Measurements from ENCODE around the gene PBRM1. TPM values are rescaled to one million over a fixed set of nuclear protein-coding genes. Genes with fewer than 3 reads are reported as not detected.
A peak's percentile ranks its signal among the peaks of the same experiment; 100 is the strongest.

Gene PBRM1
- total and polyA plus RNA-seq, 8 donors: 6.0 to 130 (median 64.9) TPM

- 3 to 17% (median 4%) methylated on average over 11 to 78 of the region's 78 CpGs for WGBS, 5 donors
- H3K36me3 ChIP-seq: peaks cover 0 to 12% (median 11%) of the 10 kb centered on the region in 4 donors
- H3K27ac ChIP-seq: peak overlapping the region in 4 of 5 donors; percentile 29 to 76 (median 72)
- peak; percentile 32 to 71 for DNase-seq
- intact Hi-C loops (cut with DNase I; ENCODE audit: low total_unique reads): no loop called here
- TF ChIP-seq EP300 (IDR thresholded peaks at IDR 0.05) (no peak), POLR2A (IDR thresholded peaks at IDR 0.05) (no peak), CTCF (IDR thresholded peaks at IDR 0.05) (no peak), POLR2AphosphoS5 (IDR thresholded peaks at IDR 0.05) (no peak)
- peak overlapping the region; percentile 63 to 77 (median 64) for H3K4me3 ChIP-seq
- peaks cover 30 to 71% (median 53%) of the 10 kb centered on the region in 4 donors for H3K4me1 ChIP-seq
- peaks cover 0 to 13% (median 0%) of the 10 kb centered on the region in 3 donors for H3K27me3 ChIP-seq
- no peaks in the 10 kb centered on the region for H3K9me3 ChIP-seq
Measured at GRCh38 chr3:52532838-52533622, 152.7 kb downstream of the PBRM1 start.

GRCh38 chr3:52532517-52532837 is 153.2 kb downstream of the PBRM1 start:
- Histone ChIP-seq H3K4me1 (peaks cover 24 to 65% (median 48%) of the 10 kb centered on the region in 4 donors), H3K9me3 (no peaks in the 10 kb centered on the region), H3K4me3 (peak overlapping the region; percentile 63 to 77 (median 64)), H3K27me3 (peaks cover 0 to 13% (median 0%) of the 10 kb centered on the region in 3 donors), H3K36me3 (peaks cover 0 to 18% (median 16%) of the 10 kb centered on the region in 4 donors), H3K27ac (peak overlapping the region in 4 of 5 donors; percentile 29 to 76 (median 72))
- DNase-seq: peak; percentile 41 to 65
- intact Hi-C loops (cut with DNase I; ENCODE audit: low total_unique reads): no loop called here
- WGBS, 5 donors: 42 to 67% (median 49%) methylated on average over 5 of the region's 5 CpGs
- TF ChIP-seq POLR2A (IDR thresholded peaks at IDR 0.05) (no peak), EP300 (IDR thresholded peaks at IDR 0.05) (no peak)

GRCh38 chr3:52531860-52532516 is 153.7 kb downstream of the PBRM1 start:
- peaks cover 0 to 23% (median 21%) of the 10 kb centered on the region in 4 donors for H3K36me3 ChIP-seq
- WGBS, 5 donors: 79 to 91% (median 88%) methylated on average over 13 to 14 of the region's 14 CpGs
- no peak for TF ChIP-seq POLR2A (IDR thresholded peaks at IDR 0.05)
- no peak for TF ChIP-seq POLR2AphosphoS5 (IDR thresholded peaks at IDR 0.05)
- no peak for TF ChIP-seq CTCF (IDR thresholded peaks at IDR 0.05)
- TF ChIP-seq EP300 (IDR thresholded peaks at IDR 0.05): no peak
- peak overlapping the region in 4 of 5 donors; percentile 25 to 76 (median 72) for H3K27ac ChIP-seq
- no peaks in the 10 kb centered on the region for H3K9me3 ChIP-seq
- H3K27me3 ChIP-seq: peaks cover 0 to 13% (median 0%) of the 10 kb centered on the region in 3 donors
- intact Hi-C loops (cut with DNase I; ENCODE audit: low total_unique reads): no loop called here
- H3K4me3 ChIP-seq: peak overlapping the region in 3 of 4 donors; percentile 64 to 77 (median 65)
- DNase-seq: peak; percentile 13 to 25
- peaks cover 21 to 60% (median 43%) of the 10 kb centered on the region in 4 donors for H3K4me1 ChIP-seq

GRCh38 chr3:52530918-52531826 is 154.5 kb downstream of the PBRM1 start:
- DNase-seq: peak; percentile 7 to 19
- peaks cover 0 to 13% (median 0%) of the 10 kb centered on the region in 3 donors for H3K27me3 ChIP-seq
- H3K9me3 ChIP-seq: no peaks in the 10 kb centered on the region
- peaks cover 21 to 59% (median 39%) of the 10 kb centered on the region in 4 donors for H3K4me1 ChIP-seq
- TF ChIP-seq EP300 (IDR thresholded peaks at IDR 0.05): no peak
- TF ChIP-seq POLR2A (IDR thresholded peaks at IDR 0.05): no peak
- TF ChIP-seq CTCF (IDR thresholded peaks at IDR 0.05): no peak
- TF ChIP-seq POLR2AphosphoS5 (IDR thresholded peaks at IDR 0.05): no peak
- no peak overlapping the region for H3K4me3 ChIP-seq
- H3K36me3 ChIP-seq: peaks cover 0 to 26% (median 24%) of the 10 kb centered on the region in 4 donors
- 79 to 90% (median 81%) methylated on average over 3 to 10 of the region's 10 CpGs for WGBS, 5 donors
- intact Hi-C loops (cut with DNase I; ENCODE audit: low total_unique reads): no loop called here
- peak overlapping the region in 3 of 5 donors; percentile 8 to 25 (median 18) for H3K27ac ChIP-seq

Data from stomach (tissue), 9 donors.